HG03280 (cell line): ENCODE measurements around the gene CHGA.

Source experiments
- ATAC-seq: cut with Tn5 transposase; IDR thresholded peaks from one replicate; pipeline ENCODE4 v1.9.1; 2021; ENCODE audit warnings: mild to moderate bottlenecking, moderate library complexity; ENCODE audit not compliant: unreplicated experiment

The CHGA gene

GRCh38 chr14:92942976-92943710, 20.2 kb downstream of the CHGA start:
- no peak for ATAC-seq

DNA sequence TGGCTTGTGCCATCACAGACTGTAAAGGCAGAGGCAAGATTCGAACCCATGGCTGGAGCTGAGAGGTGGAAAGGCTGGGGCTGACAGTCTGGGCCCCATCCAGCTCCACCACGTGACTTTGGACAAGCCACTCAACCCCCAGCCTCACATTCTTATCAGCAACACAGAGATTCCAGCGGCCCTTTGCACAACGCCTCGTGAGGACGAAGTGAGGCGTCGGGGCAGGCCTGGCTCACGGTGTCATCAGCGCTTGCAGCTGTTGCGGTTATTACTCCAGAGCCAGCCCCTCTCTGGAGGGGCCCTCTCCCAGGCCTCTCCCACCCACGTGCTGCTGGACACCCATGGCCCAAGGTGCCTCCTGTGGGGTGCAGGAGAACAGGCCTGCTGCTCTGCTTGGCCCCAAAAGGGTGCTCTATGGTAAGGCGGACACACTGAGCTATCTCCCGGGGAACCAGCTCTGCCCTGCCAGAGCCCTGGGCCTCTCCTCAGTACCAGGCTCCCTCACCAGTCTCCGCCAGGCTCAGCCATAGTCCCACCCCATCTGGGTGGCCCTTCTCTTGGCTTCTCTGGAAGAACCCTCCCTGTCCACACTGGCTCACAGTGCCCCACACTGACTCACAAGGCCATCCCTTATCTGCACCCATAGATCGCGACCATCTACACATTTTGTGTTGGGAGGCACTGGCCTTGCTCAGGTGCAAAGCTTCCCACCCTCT, 21.1 kb downstream of the CHGA start:
- no peak for ATAC-seq

GRCh38 chr14:92944976-92945375, 22.0 kb downstream of the CHGA start:
- no peak for ATAC-seq

GRCh38 chr14:92945544-92945943, 22.6 kb downstream of the CHGA start:
- no peak for ATAC-seq

- ATAC-seq, result no peak
Measured at GRCh38 chr14:92945959-92946846, 23.3 kb downstream of the CHGA start.

DNA sequence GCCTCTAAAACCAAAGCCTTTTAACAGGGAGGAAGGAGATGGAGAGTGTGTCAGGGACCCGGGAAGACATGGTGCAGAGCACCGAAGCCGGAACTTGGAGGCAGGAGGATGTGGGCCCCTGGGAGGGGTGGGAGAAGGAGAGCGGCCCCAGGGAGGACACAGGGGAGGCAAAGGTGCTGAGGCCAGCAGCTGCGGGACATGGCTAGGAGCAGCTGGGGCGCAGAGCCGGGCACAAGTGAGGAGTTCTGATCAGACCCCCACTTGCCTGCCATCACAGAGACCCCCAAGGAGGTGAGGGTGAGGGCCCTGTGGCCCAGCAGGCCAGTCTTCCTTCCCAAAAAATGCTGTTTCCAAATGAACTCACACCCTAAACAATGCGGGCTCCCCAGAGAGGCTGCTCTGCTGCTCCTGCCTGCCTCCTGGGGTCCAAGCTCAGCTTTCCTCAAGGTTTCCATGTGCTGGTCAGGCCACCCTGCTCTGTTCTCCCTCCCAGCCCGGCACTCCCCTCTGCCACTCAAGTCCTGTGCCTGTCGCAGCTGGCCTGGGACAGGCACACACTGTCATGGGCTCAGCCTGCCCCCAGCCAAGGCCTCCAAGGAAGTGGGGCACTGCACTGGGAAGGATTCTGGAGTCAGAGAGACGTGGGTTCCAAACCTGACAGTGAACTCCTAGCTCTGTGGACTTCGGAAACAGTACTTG, 24.0 kb downstream of the CHGA start:
- no peak for ATAC-seq

GRCh38 chr14:92948647-92949046, 25.7 kb downstream of the CHGA start:
- ATAC-seq, result no peak

GRCh38 chr14:92949496-92950192, 26.7 kb downstream of the CHGA start:
- no peak for ATAC-seq

- no peak for ATAC-seq
Measured at GRCh38 chr14:92950193-92950540, 27.2 kb downstream of the CHGA start.

GRCh38 chr14:92950773-92951172, 27.8 kb downstream of the CHGA start:
- no peak for ATAC-seq

- no peak for ATAC-seq
Measured at GRCh38 chr14:92951261-92951660, 28.3 kb downstream of the CHGA start.

DNA sequence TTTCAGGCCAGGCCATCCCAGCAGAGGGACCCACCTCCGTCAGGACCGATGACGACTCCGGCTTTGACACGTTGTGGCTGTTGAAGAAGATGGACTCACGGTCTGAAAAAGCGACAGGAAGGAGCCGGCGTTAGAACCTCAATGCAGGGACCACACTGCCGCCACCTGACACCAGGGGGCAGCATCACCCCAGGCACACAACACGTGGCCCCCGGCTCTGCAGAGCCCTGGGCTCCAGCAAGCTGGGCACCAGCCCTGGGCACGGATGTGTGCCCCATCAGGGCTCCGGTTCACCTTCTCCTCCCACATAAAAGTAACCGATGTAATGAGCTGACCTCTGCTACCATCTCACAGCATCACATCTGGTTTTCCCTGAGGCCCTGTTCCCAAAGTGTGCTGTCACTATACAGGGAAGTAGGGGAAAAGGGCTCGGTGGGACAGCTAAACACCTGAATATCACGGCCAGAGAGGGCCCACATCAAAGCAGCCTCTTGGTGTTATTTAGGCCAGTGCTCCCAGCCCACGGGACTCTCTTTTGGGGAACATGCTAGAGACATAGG, 29.0 kb downstream of the CHGA start:
- ATAC-seq, result peak; percentile 84

DNA sequence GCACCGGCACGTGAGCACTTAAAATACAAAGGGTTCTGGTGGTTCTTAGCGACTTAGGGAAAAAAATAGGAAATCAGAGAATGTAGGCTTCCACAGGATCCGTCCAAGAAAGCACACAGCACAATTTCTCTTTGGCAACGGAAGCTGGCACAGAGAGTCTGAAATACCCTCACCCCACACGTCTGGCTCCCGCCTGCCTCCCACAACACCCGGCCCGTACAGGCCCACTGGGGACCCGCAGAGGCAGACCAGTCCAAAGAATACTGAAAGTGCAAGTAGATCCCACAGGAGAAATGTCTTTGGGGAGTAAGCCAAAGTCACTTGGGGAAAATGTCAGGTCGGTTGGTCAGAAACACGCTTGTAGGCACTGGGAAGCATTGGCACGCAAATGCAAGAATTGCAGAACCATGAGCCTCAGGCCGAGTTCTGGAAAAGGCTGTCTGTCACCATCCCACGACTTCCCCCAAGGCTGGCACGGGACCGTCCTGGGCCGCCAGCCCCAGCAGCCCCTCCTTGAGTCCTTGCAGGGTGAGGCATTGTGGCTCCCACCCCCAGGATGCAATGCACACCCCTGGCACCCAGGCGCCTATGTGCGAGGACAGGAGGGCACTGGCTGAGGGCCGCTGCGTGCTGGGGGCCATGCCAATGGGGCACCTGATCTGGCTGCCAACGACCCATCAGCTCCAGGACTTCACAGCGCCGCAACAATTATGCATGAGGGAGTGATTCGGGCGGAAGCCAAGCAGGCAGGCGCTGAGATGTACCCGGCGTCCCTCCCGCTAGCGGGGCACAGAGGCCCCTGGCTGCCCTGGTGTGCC, 29.7 kb downstream of the CHGA start:
- ATAC-seq, result no peak

DNA sequence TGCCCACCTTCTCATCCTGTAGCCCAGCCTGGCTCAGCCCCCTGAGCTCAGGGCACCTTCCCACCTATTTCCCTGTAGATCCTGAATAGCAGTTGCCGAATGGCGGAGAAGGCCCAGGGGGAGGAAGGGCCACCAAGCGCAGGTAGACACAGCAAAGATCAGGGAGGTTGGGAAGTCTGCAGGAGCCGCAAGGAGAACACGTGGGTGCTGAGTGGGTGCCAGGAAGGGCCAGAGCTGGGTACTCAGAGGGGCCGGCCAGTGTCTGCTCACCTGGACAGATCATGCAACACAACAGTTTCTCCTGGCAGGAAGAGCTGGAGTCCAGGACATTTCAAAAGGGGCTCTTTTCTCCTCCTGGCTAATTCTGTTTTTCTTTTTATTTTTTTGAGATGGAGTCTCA, 30.6 kb downstream of the CHGA start:
- ATAC-seq, result no peak

DNA sequence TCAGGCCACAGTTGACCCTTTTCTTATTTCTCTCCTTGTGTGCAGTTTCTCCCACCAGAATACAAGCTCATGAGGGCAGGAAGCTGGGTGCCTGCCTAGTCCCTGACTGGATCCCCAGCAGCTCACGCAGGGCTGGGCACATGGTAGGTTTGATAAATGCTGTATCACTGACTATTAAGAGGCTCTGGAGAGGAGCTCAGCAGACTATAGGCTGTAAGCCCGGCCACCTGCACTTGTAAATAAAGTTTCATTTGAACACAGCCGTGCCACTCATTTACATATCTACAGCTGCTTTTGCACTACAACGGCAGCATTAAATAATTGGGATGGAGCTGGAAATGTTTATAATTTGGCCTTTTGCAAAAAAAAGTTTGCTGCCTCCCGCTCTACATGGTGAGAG, 32.0 kb downstream of the CHGA start:
- ATAC-seq, result no peak

DNA sequence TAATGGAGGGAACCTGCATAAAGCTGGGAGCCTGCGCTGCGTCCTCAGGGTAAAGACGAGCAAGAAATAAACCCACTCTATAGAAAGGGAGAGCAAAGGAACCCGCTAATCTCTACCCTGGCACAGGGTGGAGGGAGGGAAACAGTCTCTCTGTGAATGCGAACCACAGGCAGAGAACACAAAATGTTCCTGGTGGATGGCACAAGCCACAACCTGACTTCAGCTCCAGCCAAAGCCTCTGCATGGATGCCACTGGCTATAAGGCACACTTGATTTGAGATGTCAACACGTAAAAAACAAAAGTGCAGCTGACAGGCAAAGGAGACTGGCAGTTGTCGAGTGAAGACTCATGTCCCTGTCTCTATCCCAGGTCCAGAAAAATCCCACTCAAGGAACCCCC, 32.4 kb downstream of the CHGA start:
- ATAC-seq, result no peak

- ATAC-seq, result no peak
Measured at GRCh38 chr14:92956961-92957360, 34.0 kb downstream of the CHGA start.

DNA sequence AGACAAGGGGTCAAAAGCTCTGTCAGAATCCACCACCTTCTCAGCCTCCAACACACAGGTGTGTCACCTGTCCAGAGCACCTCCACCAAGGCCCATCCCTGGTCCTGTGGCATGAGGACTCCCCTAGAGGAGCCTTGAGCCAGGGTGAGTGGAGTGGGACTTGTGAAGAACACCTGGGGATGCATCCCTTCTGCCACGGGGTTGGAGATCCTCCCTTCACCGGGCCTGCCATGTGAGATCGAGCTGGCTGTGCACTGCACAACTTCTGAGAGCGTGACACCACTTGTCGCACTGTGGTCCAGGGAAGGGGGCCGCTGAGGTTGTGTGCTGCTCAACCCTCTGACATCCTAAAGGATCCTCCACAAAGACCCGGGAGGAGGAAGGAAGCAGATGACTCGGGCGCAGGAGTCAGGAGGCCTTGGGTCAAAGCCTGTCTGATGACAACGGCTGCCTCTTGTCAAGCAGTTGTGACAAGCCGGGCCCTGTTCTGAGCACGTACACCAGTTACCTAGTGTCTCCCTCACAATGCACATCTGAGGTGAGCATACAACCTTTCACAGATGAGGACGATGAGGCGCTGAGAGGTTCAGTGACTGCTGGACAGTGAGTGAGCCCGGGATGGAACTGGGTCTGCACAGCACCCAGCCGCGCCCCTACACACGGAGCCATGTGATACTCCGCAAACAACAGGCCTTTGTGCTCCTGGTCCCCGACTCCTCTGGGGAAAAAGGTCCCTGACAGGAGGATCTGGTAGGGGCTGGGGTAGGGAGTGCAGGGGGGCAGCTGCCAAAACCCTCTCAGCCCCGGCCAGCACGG, 35.6 kb downstream of the CHGA start:
- no peak for ATAC-seq

- no peak for ATAC-seq
Measured at GRCh38 chr14:92959189-92959531, 36.2 kb downstream of the CHGA start.
